ENCODE data around the gene FAM222B. TPM values are rescaled to one million over a fixed set of nuclear protein-coding genes. Genes with fewer than 3 reads are reported as not detected.

FAM222B gene
- total RNA-seq: 10 to 100 TPM in 2 of 3 donors, 1 to 10 TPM in 1; 9.7 to 12.0 (median 10.5) TPM

GRCh38 chr17:28842282-28843012 lies at the start of gene FAM222B:
FAM222B (minus strand) TSS chr17:28842790; CDS start chr17:28766667, 76,123 bp downstream.
- peak; percentile 45 to 67 for DNase-seq (ENCODE audit: low spot score in 2 of 2)
- Histone ChIP-seq H3K36me3 (no peaks in the 10 kb centered on the region), H3K27me3 (no peaks in the 10 kb centered on the region), H3K4me3 (peak within 1 kb of the TSS; percentile 64 to 77 (median 75)), H3K9me3 (no peaks in the 10 kb centered on the region), H3K4me1 (no peaks in the 10 kb centered on the region), H3K27ac (peak within 1 kb of the TSS; percentile 76 to 84)
- TF ChIP-seq POLR2A (IDR thresholded peaks at IDR 0.05) (peak; percentile 29), CTCF (IDR thresholded peaks at IDR 0.05) (no peak), POLR2AphosphoS5 (IDR thresholded peaks at IDR 0.05) (peak in 2 of 3 donors; percentile 25 to 37)
- intact Hi-C loops (cut with DNase I; ENCODE audit: low total_unique reads): no loop called here

DNA sequence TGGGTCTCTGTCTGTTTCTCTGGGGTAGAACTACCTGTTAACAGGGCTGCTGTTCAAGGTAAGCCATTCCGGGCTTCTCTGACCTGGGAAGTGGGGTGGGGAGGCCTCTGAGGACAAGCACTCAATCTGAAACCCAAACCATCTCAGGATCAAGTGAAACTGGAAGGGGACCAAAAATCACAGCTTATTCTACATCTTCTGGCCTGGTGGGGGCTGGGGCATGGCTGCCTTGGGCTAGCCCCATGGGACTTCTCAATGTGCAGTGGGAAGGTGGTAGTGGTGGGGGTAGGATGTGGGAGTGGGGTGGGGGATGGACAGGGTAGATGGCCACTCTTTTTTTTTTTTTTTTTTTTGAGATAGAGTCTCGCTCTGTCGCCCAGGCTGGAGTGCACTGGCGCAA lies 49.4 kb upstream of the FAM222B start:
- H3K27me3 ChIP-seq: no peaks in the 10 kb centered on the region
- peaks cover 0 to 8% of the 10 kb centered on the region in 2 donors for H3K4me1 ChIP-seq
- H3K36me3 ChIP-seq: no peaks in the 10 kb centered on the region
- no peak overlapping the region for H3K4me3 ChIP-seq
- no peak for DNase-seq (ENCODE audit: low spot score in 2 of 2)
- TF ChIP-seq CTCF (IDR thresholded peaks at IDR 0.05) (no peak), POLR2A (IDR thresholded peaks at IDR 0.05) (no peak), POLR2AphosphoS5 (IDR thresholded peaks at IDR 0.05) (no peak)
- H3K9me3 ChIP-seq: no peaks in the 10 kb centered on the region
- H3K27ac ChIP-seq: no peak overlapping the region
- intact Hi-C loops (cut with DNase I; ENCODE audit: low total_unique reads): no loop called here

DNA sequence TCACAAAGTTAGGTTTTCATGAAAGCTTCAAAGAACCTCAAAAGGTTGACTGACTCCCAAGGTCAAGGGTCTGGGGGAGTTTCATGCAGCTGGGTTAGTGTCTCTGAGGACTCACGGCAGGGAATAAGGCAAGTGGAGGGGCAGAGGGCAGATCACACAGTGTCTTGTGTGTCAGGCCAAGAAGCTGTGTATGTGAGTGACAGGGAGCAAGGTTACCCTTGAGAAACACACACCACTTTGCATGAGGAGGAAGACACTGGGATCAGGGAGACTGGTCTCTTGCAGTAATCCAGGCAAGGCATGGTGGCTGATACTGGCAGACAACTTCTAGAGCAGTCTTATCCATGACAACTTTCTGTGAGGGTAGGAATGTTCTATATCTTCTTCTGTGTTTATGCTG lies 48.6 kb upstream of the FAM222B start:
- Histone ChIP-seq H3K9me3 (no peaks in the 10 kb centered on the region), H3K4me3 (no peak overlapping the region), H3K4me1 (peaks cover 0 to 8% of the 10 kb centered on the region in 2 donors), H3K27ac (peak overlapping the region in 1 of 2 donors; percentile 4), H3K36me3 (no peaks in the 10 kb centered on the region), H3K27me3 (no peaks in the 10 kb centered on the region)
- DNase-seq (ENCODE audit: low spot score in 2 of 2): no peak
- intact Hi-C loops (cut with DNase I; ENCODE audit: low total_unique reads): no loop called here
- TF ChIP-seq POLR2A (IDR thresholded peaks at IDR 0.05) (no peak), POLR2AphosphoS5 (IDR thresholded peaks at IDR 0.05) (no peak), CTCF (IDR thresholded peaks at IDR 0.05) (no peak)

GRCh38 chr17:28889996-28890395 lies 47.4 kb upstream of the FAM222B start:
- Histone ChIP-seq H3K4me1 (peaks cover 0 to 8% of the 10 kb centered on the region in 2 donors), H3K27ac (no peak overlapping the region)

More at GRCh38 chr17:28889996-28890395, 47.4 kb upstream of the FAM222B start:
- intact Hi-C loops (cut with DNase I; ENCODE audit: low total_unique reads): no loop called here
- TF ChIP-seq POLR2A (IDR thresholded peaks at IDR 0.05): no peak
- TF ChIP-seq CTCF (IDR thresholded peaks at IDR 0.05): no peak
- no peak for TF ChIP-seq POLR2AphosphoS5 (IDR thresholded peaks at IDR 0.05)
- H3K36me3 ChIP-seq: no peaks in the 10 kb centered on the region
- no peak overlapping the region for H3K4me3 ChIP-seq
- no peak for DNase-seq (ENCODE audit: low spot score in 2 of 2)
- H3K9me3 ChIP-seq: no peaks in the 10 kb centered on the region
- no peaks in the 10 kb centered on the region for H3K27me3 ChIP-seq
